ENCODE measurements around the gene RIN1. TPM values are rescaled to one million over a fixed set of nuclear protein-coding genes. Genes with fewer than 3 reads are reported as not detected.

Gene RIN1
- total and polyA plus RNA-seq, 8 donors = 1.7 to 10.2 (median 3.5) TPM

- intact Hi-C loops (cut with DNase I) = no loop called here
- no peak for TF ChIP-seq CTCF (IDR thresholded peaks at IDR 0.05)
- ATAC-seq = no peak
- peaks cover 0 to 26% of the 10 kb centered on the region in 2 donors for H3K36me3 ChIP-seq
- no peak for DNase-seq
- no peaks in the 10 kb centered on the region for H3K27me3 ChIP-seq
- no peaks in the 10 kb centered on the region for H3K9me3 ChIP-seq
- no peak overlapping the region for H3K4me3 ChIP-seq
- H3K4me1 ChIP-seq = peaks cover 17 to 31% of the 10 kb centered on the region in 2 donors
- no peak overlapping the region for H3K27ac ChIP-seq
Measured at GRCh38 chr11:66329165-66329673, 7.0 kb downstream of the RIN1 start.

- H3K36me3 ChIP-seq = peaks cover 0 to 20% of the 10 kb centered on the region in 2 donors
- H3K27me3 ChIP-seq = no peaks in the 10 kb centered on the region
- no peaks in the 10 kb centered on the region for H3K9me3 ChIP-seq
- TF ChIP-seq CTCF (IDR thresholded peaks at IDR 0.05) = peak; percentile 91 to 99
- peak; percentile 67 to 91 (median 80) for DNase-seq
- peaks cover 17 to 31% of the 10 kb centered on the region in 2 donors for H3K4me1 ChIP-seq
- H3K27ac ChIP-seq = peak overlapping the region; percentile 26 to 51
- intact Hi-C loops (cut with DNase I) = no loop called here
- no peak overlapping the region for H3K4me3 ChIP-seq
- peak; percentile 93 for ATAC-seq
Measured at GRCh38 chr11:66328302-66329144, 7.7 kb downstream of the RIN1 start.

- intact Hi-C loops (cut with DNase I) = no loop called here
- DNase-seq = peak in 1 of 4 donors; percentile 40
- Histone ChIP-seq H3K27me3 (no peaks in the 10 kb centered on the region), H3K4me1 (peaks cover 17 to 31% of the 10 kb centered on the region in 2 donors), H3K27ac (peak overlapping the region; percentile 26 to 51), H3K36me3 (peaks cover 0 to 14% of the 10 kb centered on the region in 2 donors), H3K9me3 (no peaks in the 10 kb centered on the region), H3K4me3 (no peak overlapping the region)
- ATAC-seq = no peak
- no peak for TF ChIP-seq CTCF (IDR thresholded peaks at IDR 0.05)
Measured at GRCh38 chr11:66328031-66328301, 8.3 kb downstream of the RIN1 start.

GRCh38 chr11:66327171-66328030 lies 8.8 kb downstream of the RIN1 start:
- no peaks in the 10 kb centered on the region for H3K9me3 ChIP-seq
- DNase-seq = peak in 1 of 4 donors; percentile 54
- no peak for TF ChIP-seq CTCF (IDR thresholded peaks at IDR 0.05)
- no peak overlapping the region for H3K4me3 ChIP-seq
- H3K4me1 ChIP-seq = peaks cover 17 to 31% of the 10 kb centered on the region in 2 donors
- H3K27ac ChIP-seq = peak overlapping the region; percentile 51 to 73
- no peaks in the 10 kb centered on the region for H3K27me3 ChIP-seq
- ATAC-seq = peak; percentile 23
- peaks cover 0 to 8% of the 10 kb centered on the region in 2 donors for H3K36me3 ChIP-seq
- intact Hi-C loops (cut with DNase I) = no loop called here

Data from left lung (tissue), 10 donors.